ENCODE measurements around the gene ITPKB.

ITPKB gene

GRCh38 chr1:226603022-226603857 lies 135.8 kb downstream of the ITPKB start:
- TF ChIP-seq USF1 (IDR thresholded peaks at IDR 0.05) (no peak), TCF12 (IDR thresholded peaks at IDR 0.05; ENCODE audit: low read depth) (no peak), REST (IDR thresholded peaks at IDR 0.05; ENCODE audit: low read depth) (no peak), FOXM1 (IDR thresholded peaks at IDR 0.05; ENCODE audit: borderline replicate concordance, low read depth) (no peak), CREB1 (IDR thresholded peaks at IDR 0.05; ENCODE audit: low read depth) (no peak), ZBTB7A (IDR thresholded peaks at IDR 0.05; ENCODE audit: low read depth) (no peak), TAF1 (IDR thresholded peaks at IDR 0.05; ENCODE audit: low read depth) (no peak), RAD21 (IDR thresholded peaks at IDR 0.05; ENCODE audit: low read depth) (no peak), NFIC (IDR thresholded peaks at IDR 0.05) (no peak), MAX (IDR thresholded peaks at IDR 0.05) (no peak), EGR1 (IDR thresholded peaks at IDR 0.05) (no peak), EP300 (IDR thresholded peaks at IDR 0.05; ENCODE audit: borderline replicate concordance) (no peak), YY1 (IDR thresholded peaks at IDR 0.05; ENCODE audit: low read depth) (no peak), CEBPB (IDR thresholded peaks at IDR 0.05) (no peak)

GRCh38 chr1:226602186-226603021 lies 136.7 kb downstream of the ITPKB start:
- no peak for TF ChIP-seq EP300 (IDR thresholded peaks at IDR 0.05; ENCODE audit: borderline replicate concordance)

GRCh38 chr1:226601456-226601855 lies 137.6 kb downstream of the ITPKB start:
- TF ChIP-seq YY1 (IDR thresholded peaks at IDR 0.05; ENCODE audit: low read depth) (no peak), EP300 (IDR thresholded peaks at IDR 0.05; ENCODE audit: borderline replicate concordance) (no peak), RAD21 (IDR thresholded peaks at IDR 0.05; ENCODE audit: low read depth) (no peak), TCF12 (IDR thresholded peaks at IDR 0.05; ENCODE audit: low read depth) (no peak), NFIC (IDR thresholded peaks at IDR 0.05) (no peak)

- TF ChIP-seq NFIC (IDR thresholded peaks at IDR 0.05): no peak
- TF ChIP-seq TCF12 (IDR thresholded peaks at IDR 0.05; ENCODE audit: low read depth): no peak
Observed at GRCh38 chr1:226600254-226600653, 138.8 kb downstream of the ITPKB start.

GRCh38 chr1:226599636-226600238 lies 139.3 kb downstream of the ITPKB start:
- TF ChIP-seq EP300 (IDR thresholded peaks at IDR 0.05; ENCODE audit: borderline replicate concordance) (no peak), CEBPB (IDR thresholded peaks at IDR 0.05) (no peak), CREB1 (IDR thresholded peaks at IDR 0.05; ENCODE audit: low read depth) (no peak), MAX (IDR thresholded peaks at IDR 0.05) (no peak), NFIC (IDR thresholded peaks at IDR 0.05) (no peak), EGR1 (IDR thresholded peaks at IDR 0.05) (no peak), ZBTB7A (IDR thresholded peaks at IDR 0.05; ENCODE audit: low read depth) (no peak), USF1 (IDR thresholded peaks at IDR 0.05) (no peak), RAD21 (IDR thresholded peaks at IDR 0.05; ENCODE audit: low read depth) (no peak), REST (IDR thresholded peaks at IDR 0.05; ENCODE audit: low read depth) (no peak), YY1 (IDR thresholded peaks at IDR 0.05; ENCODE audit: low read depth) (no peak)

- no peak for TF ChIP-seq TCF12 (IDR thresholded peaks at IDR 0.05; ENCODE audit: low read depth)
- TF ChIP-seq NFIC (IDR thresholded peaks at IDR 0.05): no peak
- no peak for TF ChIP-seq EGR1 (IDR thresholded peaks at IDR 0.05)
- TF ChIP-seq RAD21 (IDR thresholded peaks at IDR 0.05; ENCODE audit: low read depth): no peak
- no peak for TF ChIP-seq EP300 (IDR thresholded peaks at IDR 0.05; ENCODE audit: borderline replicate concordance)
Observed at GRCh38 chr1:226598455-226598849, 140.6 kb downstream of the ITPKB start.
